ENCODE measurements around the gene CACNA2D2. TPM values are rescaled to one million over a fixed set of nuclear protein-coding genes. Genes with fewer than 3 reads are reported as not detected.

The CACNA2D2 gene
- total RNA-seq, 1 experiment from 2014 or later = 27.7 TPM

DNA sequence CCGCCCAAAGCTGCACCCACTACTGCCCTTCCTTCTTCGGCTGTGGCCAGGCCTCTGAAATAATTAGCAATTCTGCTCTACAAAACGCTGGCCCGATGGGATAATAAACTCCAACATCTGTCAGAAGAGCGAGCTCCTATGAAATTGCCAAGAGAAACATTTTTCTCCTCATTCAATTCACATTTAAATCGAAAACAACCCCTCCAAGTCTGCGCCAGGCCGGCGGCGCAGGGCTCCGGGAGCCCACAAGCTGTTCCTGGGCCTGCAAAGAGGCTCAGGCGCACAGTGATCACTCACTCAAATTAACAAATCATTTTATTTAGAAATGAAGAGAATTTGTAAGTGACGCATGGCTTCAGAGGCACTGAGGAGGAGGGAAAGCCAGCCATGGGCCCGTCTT, 88.8 kb downstream of the CACNA2D2 start:
- Histone ChIP-seq H2BK120ac (ENCODE audit: low read depth, low read length, poor library complexity, severe bottlenecking) (no peak overlapping the region), H4K91ac (ENCODE audit: insufficient read length, low read depth, low read length) (no peak overlapping the region), H2BK12ac (ENCODE audit: insufficient read length, low read depth, low read length) (no peak overlapping the region), H3K9ac (ENCODE audit: extremely low read depth, insufficient read length, low read length) (no peak overlapping the region), H3K4me1 (ENCODE audit: insufficient read depth, low read length) (0 out of 2 replicates have a peak, but pooled peaks cover 3% of the 10 kb centered on the region), H3T11ph (ENCODE audit: low read length) (no peak overlapping the region), H3K79me2 (ENCODE audit: insufficient read depth, low read length) (no peaks in the 10 kb centered on the region), H3K79me1 (ENCODE audit: insufficient read depth, low read depth, low read length, poor library complexity, severe bottlenecking) (no peaks in the 10 kb centered on the region), H3K4me2 (ENCODE audit: insufficient read depth, insufficient read length, low read length) (no peak overlapping the region), H3K4ac (ENCODE audit: low read depth, low read length) (no peak overlapping the region), H4K20me1 (ENCODE audit: control insufficient read depth, insufficient read depth, insufficient read length) (no peaks in the 10 kb centered on the region), H3K56ac (ENCODE audit: insufficient read length, low read depth, low read length) (no peak overlapping the region), H4K8ac (replicated peaks; ENCODE audit: insufficient read length, low read depth, low read length) (no peak overlapping the region), H2BK15ac (ENCODE audit: low read depth, low read length) (no peak overlapping the region), H3K9me3 (ENCODE audit: control insufficient read depth, low read depth, low read length) (no peaks in the 10 kb centered on the region), H3K23ac (ENCODE audit: insufficient read length, low read depth, low read length) (no peak overlapping the region), H2BK20ac (ENCODE audit: low read depth, low read length, poor library complexity, severe bottlenecking) (no peak overlapping the region), H3K14ac (ENCODE audit: insufficient read depth, low read length) (no peak overlapping the region), H2AK5ac (ENCODE audit: insufficient read length, low read length) (no peak overlapping the region), H2AFZ (ENCODE audit: low read length) (no peak overlapping the region), H3K27ac (ENCODE audit: insufficient read length, low read depth, low read length) (no peak overlapping the region), H2BK5ac (ENCODE audit: insufficient read length, low read length) (no peak overlapping the region), H4K5ac (ENCODE audit: insufficient read length, low read depth, low read length) (no peak overlapping the region), H3K18ac (ENCODE audit: insufficient read length, low read depth, low read length) (no peak overlapping the region), H3K27me3 (ENCODE audit: insufficient read depth, low read length) (no peaks in the 10 kb centered on the region), H3K23me2 (ENCODE audit: insufficient read length, low read depth, low read length, poor library complexity, severe bottlenecking) (no peaks in the 10 kb centered on the region)
- no peak for DNase-seq
- Mint-ChIP-seq H3K4me1 (peaks cover 13 to 26% of the 10 kb centered on the region in 2 experiments), H3K27ac (no peak overlapping the region), H3K4me3 (no peak overlapping the region), H3K36me3 (ENCODE audit: insufficient read depth in 1 of 3, low read depth in 3 of 3) (peaks cover 0 to 4% (median 2%) of the 10 kb centered on the region in 3 experiments; a peak in 2 of 7 replicates), H3K9me3 (no peaks in the 10 kb centered on the region), H3K27me3 (ENCODE audit: low read depth) (no peaks in the 10 kb centered on the region; the same call in 1 of the 2 replicates)
- TF ChIP-seq, protein P1, sequence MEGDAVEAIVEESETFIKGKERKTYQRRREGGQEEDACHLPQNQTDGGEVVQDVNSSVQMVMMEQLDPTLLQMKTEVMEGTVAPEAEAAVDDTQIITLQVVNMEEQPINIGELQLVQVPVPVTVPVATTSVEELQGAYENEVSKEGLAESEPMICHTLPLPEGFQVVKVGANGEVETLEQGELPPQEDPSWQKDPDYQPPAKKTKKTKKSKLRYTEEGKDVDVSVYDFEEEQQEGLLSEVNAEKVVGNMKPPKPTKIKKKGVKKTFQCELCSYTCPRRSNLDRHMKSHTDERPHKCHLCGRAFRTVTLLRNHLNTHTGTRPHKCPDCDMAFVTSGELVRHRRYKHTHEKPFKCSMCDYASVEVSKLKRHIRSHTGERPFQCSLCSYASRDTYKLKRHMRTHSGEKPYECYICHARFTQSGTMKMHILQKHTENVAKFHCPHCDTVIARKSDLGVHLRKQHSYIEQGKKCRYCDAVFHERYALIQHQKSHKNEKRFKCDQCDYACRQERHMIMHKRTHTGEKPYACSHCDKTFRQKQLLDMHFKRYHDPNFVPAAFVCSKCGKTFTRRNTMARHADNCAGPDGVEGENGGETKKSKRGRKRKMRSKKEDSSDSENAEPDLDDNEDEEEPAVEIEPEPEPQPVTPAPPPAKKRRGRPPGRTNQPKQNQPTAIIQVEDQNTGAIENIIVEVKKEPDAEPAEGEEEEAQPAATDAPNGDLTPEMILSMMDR (conservative IDR thresholded peaks at IDR 0.05) = no peak
- WGBS (ENCODE audit: extremely low coverage, insufficient read length, low lambda C conversion rate) = no CpG with 5 or more reads among the region's 14 CpGs
